IPS DF 4.7 (cell line): ENCODE results near the gene PLXDC2.
"Not testable (repeated sequence)": the region's sequence is repeated elsewhere in the genome, so short reads cannot be mapped to it uniquely, and the experiment has no call there.

Experiments used
- DNase-seq: peaks from one replicate; pipeline ENCODE4 v3.0.0-alpha.2; 2013; ENCODE audit warnings: low spot score; ENCODE audit errors: extremely low read depth

The PLXDC2 gene

GRCh38 chr10:20029523-20029922 is 213.3 kb downstream of the PLXDC2 start:
- no peak for DNase-seq

DNA sequence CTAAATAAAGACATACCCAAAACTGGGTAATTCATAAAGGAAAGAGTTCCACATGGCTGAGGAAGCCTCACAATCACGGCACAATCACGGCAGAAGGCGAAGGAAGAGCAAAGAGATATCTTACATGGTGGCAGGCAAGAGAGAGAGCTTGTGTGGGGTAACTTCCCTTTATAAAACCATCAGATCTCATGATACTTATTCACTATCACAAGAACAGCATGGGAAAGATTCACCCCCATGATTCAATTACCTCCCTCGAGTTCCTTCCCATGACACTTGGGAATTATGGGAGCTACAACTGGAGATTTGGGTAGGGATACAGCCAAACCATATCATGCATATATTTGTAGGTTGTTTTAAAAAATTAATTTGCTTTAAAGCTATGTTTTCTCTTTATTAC is 217.2 kb downstream of the PLXDC2 start:
- no peak for DNase-seq

DNA sequence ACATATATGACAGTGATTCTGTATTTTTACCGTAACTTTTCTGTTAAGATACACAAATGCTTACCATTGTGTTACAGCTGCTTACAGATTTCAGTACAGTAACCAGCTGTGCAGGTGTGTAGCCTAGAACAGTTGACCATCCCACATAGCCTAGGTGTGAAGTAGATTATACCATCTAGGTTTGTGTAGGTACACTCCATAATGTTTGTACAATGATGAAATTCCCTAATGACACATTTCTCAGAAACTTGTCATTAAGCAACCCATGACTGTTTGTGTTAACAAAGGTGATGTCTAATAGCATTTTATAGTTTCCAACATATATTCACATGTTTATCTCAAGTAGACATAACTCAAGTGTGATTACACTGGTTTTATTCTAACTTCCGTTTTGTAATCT is 218.5 kb downstream of the PLXDC2 start:
- DNase-seq, result no peak

DNA sequence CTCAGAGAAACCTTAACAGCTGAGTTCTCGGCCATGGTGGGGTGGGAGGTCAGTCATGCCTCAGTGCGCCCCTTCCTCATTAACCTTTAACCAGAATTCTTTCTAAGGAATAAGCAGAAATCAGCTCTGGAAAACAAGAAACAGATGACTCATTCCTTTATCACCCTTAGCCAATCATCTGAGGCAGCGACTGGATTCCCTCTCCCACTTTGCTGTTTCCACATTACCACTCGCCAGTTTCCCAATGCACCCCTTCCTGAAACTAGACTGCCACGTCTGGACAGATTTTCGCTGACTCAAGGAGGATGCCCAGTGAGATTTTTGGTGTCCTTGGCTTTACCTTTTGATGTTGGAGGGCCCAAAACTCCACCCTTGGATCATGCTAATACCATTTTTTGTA is 223.8 kb downstream of the PLXDC2 start:
- no peak for DNase-seq

DNA sequence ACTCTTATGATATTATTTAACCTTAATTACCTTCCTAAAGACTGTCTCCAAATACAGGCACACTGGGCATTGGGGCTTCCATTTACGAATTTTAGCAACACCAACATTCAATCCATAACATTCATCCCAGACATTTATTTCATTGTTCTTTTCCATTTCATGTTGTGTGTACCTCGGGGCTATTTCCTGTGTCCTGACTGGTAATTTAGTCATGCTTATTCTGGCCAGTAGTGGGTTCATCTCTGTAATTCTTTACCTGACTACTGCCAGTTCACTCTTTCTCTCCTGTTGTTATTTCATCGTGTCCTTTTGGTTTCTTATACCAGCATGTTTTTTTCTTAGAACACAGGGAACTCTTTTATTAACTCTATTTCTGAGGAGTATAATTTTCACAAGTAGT is 225.7 kb downstream of the PLXDC2 start:
- DNase-seq, result no peak

DNA sequence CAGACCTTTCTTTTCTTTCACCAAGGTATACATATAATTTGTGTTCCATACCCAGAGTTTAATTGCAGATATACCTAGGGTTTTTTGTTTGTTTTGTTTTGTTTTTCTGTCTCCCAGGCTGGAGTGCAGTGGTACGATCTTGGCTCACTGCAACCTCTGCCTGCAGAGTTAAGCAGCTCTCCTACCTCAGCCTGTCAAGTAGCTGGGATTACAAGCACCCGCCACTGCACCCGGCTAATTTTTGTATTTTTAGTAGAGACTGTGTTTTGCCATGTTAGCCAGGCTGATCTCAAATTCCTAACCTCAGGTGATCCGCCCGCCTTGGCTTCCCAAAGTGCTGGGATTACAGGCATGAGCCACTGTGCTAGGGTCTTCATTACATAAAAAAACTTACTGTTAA is 228.9 kb downstream of the PLXDC2 start:
- DNase-seq, result not testable (repeated sequence)

- DNase-seq, result no peak
These were observed 231.9 kb downstream of the PLXDC2 start for GRCh38 chr10:20048161-20048560.

DNA sequence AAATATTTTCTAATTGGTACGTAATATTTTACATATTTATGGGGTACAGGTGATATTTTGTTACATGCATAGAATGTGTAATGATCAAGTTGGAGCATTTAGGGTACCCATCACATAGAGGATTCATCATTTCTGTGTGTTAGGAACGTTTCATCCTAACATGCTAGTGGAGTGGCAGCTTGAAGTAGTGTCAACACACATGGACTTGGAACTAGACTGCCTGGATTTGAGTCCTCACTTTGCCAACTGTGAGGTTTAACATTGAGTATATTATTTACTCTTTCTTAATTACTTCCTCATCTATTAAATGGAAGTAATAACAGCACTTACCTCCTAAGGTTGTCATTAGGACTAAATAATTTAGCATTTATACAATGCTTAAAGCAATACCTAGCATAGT is 241.9 kb downstream of the PLXDC2 start:
- no peak for DNase-seq

GRCh38 chr10:20059084-20059835 is 243.0 kb downstream of the PLXDC2 start:
- DNase-seq, result no peak

DNA sequence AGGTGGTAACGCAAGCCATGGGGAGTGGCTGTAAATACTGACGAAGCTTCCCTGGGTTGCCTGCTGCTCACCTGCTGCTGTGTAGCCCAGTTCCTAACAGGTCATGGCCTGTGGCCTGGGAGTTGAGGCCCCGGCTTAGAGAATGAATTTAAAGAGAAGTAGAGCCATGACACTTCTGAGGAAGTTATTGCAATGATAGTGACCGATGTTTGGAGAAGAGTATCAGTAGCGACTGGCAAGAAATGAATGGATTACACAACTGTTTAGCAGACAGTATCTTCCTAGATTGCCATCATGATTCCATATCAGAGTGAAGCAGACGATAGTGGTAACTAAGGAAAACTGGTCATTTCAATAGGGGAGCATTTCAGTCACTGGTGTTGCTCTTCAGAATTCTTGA is 249.6 kb downstream of the PLXDC2 start:
- no peak for DNase-seq

GRCh38 chr10:20073167-20073566 is 256.9 kb downstream of the PLXDC2 start:
- DNase-seq, result no peak

- DNase-seq, result no peak
These were observed 259.5 kb downstream of the PLXDC2 start for GRCh38 chr10:20075713-20076112.

DNA sequence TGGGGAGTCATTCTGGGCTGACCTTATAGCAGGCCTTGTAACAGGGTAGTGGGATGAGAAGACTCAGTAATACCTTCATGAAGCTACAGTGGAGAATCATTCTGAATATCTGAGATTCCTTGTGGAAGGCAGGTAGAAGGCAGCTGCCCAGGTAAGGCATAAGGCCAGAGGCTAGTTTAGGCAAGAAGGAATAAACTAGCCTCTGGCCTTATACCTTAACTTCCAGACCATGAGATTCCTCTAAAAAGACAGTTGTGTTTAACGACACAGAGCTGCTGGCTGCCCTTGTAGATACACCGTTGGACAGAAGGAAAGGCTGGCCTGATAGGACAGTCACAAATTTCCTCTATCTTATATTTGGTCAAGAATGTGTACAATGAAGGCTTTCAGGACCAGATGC is 268.2 kb downstream of the PLXDC2 start:
- no peak for DNase-seq

DNA sequence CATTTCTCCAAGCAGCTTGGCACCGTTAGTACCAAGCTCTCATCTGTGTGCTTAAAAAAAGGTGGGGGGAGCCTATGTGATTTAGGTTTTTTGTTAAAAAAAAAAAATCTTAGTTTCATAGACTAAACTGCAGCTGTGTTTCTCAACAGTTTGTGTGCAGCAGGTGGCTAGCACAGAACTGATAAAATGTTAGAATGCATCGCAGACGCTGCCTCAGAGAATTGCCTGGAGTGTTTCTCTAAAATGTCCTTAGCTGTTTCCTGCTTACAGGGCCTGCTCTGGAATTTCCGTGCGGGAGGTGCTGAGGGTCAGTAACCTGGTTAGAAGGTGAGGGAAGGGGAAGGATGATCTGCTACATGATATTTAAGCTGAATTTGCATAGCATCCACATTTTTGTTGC is 268.9 kb downstream of the PLXDC2 start:
- DNase-seq, result no peak

- DNase-seq, result no peak
These were observed 271.1 kb downstream of the PLXDC2 start for GRCh38 chr10:20087353-20087752.

- DNase-seq, result no peak
These were observed 271.9 kb downstream of the PLXDC2 start for GRCh38 chr10:20088061-20088701.

DNA sequence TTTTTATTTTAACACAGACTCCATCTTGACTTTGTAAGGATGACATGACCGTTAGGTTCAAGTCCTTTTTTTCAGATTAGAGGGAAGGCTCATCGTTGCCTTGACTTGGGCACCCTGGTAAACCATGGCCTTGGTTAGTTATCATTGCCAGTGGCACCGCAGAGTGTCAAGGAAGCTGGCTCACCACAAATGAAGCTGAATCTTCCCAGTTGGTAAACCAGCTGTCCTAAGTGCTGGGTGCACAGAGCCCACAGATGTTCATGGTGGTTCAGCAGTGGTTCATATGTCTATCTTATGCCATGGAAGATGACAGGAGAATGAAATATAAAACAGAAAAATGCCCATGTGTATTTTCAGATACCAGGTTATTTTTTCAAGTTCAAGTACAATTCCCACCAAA is 273.6 kb downstream of the PLXDC2 start:
- no peak for DNase-seq

GRCh38 chr10:20090831-20091230 is 274.6 kb downstream of the PLXDC2 start:
- no peak for DNase-seq

DNA sequence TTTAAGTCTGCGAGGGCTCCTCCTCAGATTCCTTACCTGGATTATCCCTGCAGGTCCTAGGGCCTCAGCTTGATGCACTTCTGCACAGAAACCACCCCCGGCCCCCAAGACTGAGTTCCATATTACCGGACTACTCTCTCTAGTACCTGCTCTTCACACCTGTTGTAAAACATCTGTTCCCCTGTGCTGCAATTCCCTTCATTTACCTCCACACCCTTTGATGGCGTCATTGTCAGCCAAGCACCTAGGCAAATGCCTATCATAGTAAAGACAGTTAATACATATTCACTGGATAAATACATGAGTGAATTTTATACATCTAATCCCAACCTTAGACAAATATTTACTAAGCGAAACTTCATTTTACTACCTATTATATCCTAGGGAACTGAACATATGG is 275.5 kb downstream of the PLXDC2 start:
- no peak for DNase-seq

GRCh38 chr10:20093600-20093999 is 277.4 kb downstream of the PLXDC2 start:
- DNase-seq, result no peak

GRCh38 chr10:20094226-20094976 is 278.2 kb downstream of the PLXDC2 start:
- no peak for DNase-seq

DNA sequence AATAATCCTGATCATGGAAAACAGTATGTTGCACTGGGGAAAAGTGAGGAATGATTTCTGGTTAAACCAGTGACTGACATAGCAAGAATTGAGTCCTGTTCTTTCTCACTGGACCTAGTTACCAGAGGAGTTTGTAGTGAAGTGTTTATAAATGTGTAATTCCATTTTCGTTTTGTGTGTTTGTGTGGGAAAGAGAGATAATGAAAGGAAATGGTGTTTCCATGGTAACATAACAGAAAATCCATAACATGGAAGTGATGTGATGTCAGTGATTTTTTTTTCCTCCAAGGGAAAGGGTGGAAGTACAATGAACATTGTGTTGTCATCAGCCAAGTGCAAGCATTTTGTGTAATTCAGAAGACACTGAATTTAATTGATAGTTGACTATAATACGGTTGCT is 283.9 kb downstream of the PLXDC2 start:
- no peak for DNase-seq

DNA sequence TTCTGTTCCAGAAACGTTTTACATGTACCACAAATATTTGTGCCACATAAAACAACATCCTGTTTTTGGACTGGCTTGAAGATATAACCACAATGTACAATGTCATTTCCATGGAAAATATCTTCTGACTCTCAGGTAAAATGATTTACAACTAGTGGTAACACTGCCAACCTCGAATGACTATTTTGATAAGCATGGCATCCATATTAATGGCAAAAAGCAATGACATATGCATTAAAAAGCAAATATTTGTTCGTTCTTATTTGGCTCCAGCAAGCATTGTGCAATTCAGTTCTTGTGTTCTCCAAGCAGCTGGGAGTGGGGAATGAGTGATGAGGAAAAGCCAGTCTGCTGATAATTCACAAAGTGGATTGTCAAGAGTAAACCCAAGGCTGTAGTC is 289.0 kb downstream of the PLXDC2 start:
- DNase-seq, result no peak
